Adipocyte (in vitro differentiated cells): Measurements from ENCODE around the gene MBNL2.

Source experiments
- DNase-seq: peaks from one replicate; pipeline ENCODE4 v3.0.0-alpha.2; 2015; ENCODE audit warnings: low read depth
- H3K27me3 ChIP-seq: replicated peaks from 2 replicates; pipeline ENCODE4 v1.7.0; 2013; ENCODE audit warnings: mild to moderate bottlenecking, low read length, moderate library complexity; ENCODE audit not compliant: control insufficient read depth, insufficient read depth
- H3K36me3 ChIP-seq: 2 replicates; pipeline ENCODE4 v1.7.0; 2013; ENCODE audit warnings: low read length, mild to moderate bottlenecking, moderate library complexity; ENCODE audit not compliant: control insufficient read depth, insufficient read depth, severe bottlenecking
- H3K4me1 ChIP-seq: 2 replicates; pipeline ENCODE4 v1.7.0; 2013; ENCODE audit warnings: mild to moderate bottlenecking, low read length, moderate library complexity; ENCODE audit not compliant: control insufficient read depth, insufficient read depth
- H3K4me3 ChIP-seq: 2 replicates; pipeline ENCODE4 v1.7.0; 2013; ENCODE audit warnings: mild to moderate bottlenecking, low read length, moderate library complexity
- H3K9ac ChIP-seq: 2 replicates; pipeline ENCODE4 v1.7.0; 2013; ENCODE audit warnings: mild to moderate bottlenecking, low read length, moderate library complexity
- H3K9me3 ChIP-seq: 2 replicates; pipeline ENCODE4 v1.7.0; 2013; ENCODE audit warnings: mild to moderate bottlenecking, low read length, moderate library complexity; ENCODE audit not compliant: control insufficient read depth

The MBNL2 gene

GRCh38 chr13:97308735-97309429, 86.7 kb downstream of the MBNL2 start:
- Histone ChIP-seq H3K9me3 (no peaks in the 10 kb centered on the region), H3K27me3 (no peaks in the 10 kb centered on the region), H3K9ac (peak overlapping the region; percentile 10), H3K36me3 (peaks cover 2% of the 10 kb centered on the region), H3K4me1 (peaks cover 31% of the 10 kb centered on the region), H3K4me3 (no peak overlapping the region)
- DNase-seq = peak; percentile 25

- DNase-seq = no peak
- no peak overlapping the region for H3K4me3 ChIP-seq
- H3K27me3 ChIP-seq = no peaks in the 10 kb centered on the region
- H3K9me3 ChIP-seq = no peaks in the 10 kb centered on the region
- peaks cover 31% of the 10 kb centered on the region for H3K4me1 ChIP-seq
- H3K36me3 ChIP-seq = peaks cover 3% of the 10 kb centered on the region
- H3K9ac ChIP-seq = no peak overlapping the region
These were observed 88.8 kb downstream of the MBNL2 start for GRCh38 chr13:97310809-97311436.

- no peak overlapping the region for H3K9ac ChIP-seq
- H3K9me3 ChIP-seq = no peaks in the 10 kb centered on the region
- H3K4me1 ChIP-seq = peaks cover 25% of the 10 kb centered on the region
- peaks cover 7% of the 10 kb centered on the region for H3K36me3 ChIP-seq
- H3K27me3 ChIP-seq = no peaks in the 10 kb centered on the region
- DNase-seq = no peak
- H3K4me3 ChIP-seq = no peak overlapping the region
These were observed 89.8 kb downstream of the MBNL2 start for GRCh38 chr13:97311956-97312355.

GRCh38 chr13:97313551-97314260, 91.6 kb downstream of the MBNL2 start:
- H3K4me3 ChIP-seq = no peak overlapping the region
- DNase-seq = no peak
- H3K4me1 ChIP-seq = peaks cover 8% of the 10 kb centered on the region
- peaks cover 7% of the 10 kb centered on the region for H3K36me3 ChIP-seq
- H3K9me3 ChIP-seq = no peaks in the 10 kb centered on the region
- no peaks in the 10 kb centered on the region for H3K27me3 ChIP-seq
- no peak overlapping the region for H3K9ac ChIP-seq

GRCh38 chr13:97316390-97316789, 94.3 kb downstream of the MBNL2 start:
- Histone ChIP-seq H3K9me3 (no peaks in the 10 kb centered on the region), H3K27me3 (no peaks in the 10 kb centered on the region), H3K4me3 (no peak overlapping the region), H3K4me1 (peaks cover 6% of the 10 kb centered on the region), H3K36me3 (peaks cover 7% of the 10 kb centered on the region), H3K9ac (no peak overlapping the region)
- DNase-seq = no peak

- peaks cover 10% of the 10 kb centered on the region for H3K4me1 ChIP-seq
- H3K36me3 ChIP-seq = peaks cover 7% of the 10 kb centered on the region
- no peak overlapping the region for H3K4me3 ChIP-seq
- no peaks in the 10 kb centered on the region for H3K27me3 ChIP-seq
- H3K9me3 ChIP-seq = no peaks in the 10 kb centered on the region
- no peak overlapping the region for H3K9ac ChIP-seq
- DNase-seq = no peak
These were observed 95.8 kb downstream of the MBNL2 start for GRCh38 chr13:97317933-97318332.

GRCh38 chr13:97318532-97318931, 96.4 kb downstream of the MBNL2 start:
- Histone ChIP-seq H3K9ac (no peak overlapping the region), H3K9me3 (no peaks in the 10 kb centered on the region), H3K4me3 (no peak overlapping the region), H3K36me3 (peaks cover 7% of the 10 kb centered on the region), H3K27me3 (no peaks in the 10 kb centered on the region), H3K4me1 (peaks cover 15% of the 10 kb centered on the region)
- DNase-seq = no peak

- H3K9me3 ChIP-seq = no peaks in the 10 kb centered on the region
- no peak for DNase-seq
- no peak overlapping the region for H3K4me3 ChIP-seq
- H3K27me3 ChIP-seq = no peaks in the 10 kb centered on the region
- peaks cover 18% of the 10 kb centered on the region for H3K4me1 ChIP-seq
- H3K9ac ChIP-seq = no peak overlapping the region
- peaks cover 7% of the 10 kb centered on the region for H3K36me3 ChIP-seq
These were observed 97.1 kb downstream of the MBNL2 start for GRCh38 chr13:97319113-97319720.

GRCh38 chr13:97321101-97321500, 99.0 kb downstream of the MBNL2 start:
- no peak overlapping the region for H3K9ac ChIP-seq
- no peaks in the 10 kb centered on the region for H3K9me3 ChIP-seq
- no peak overlapping the region for H3K4me3 ChIP-seq

GRCh38 chr13:97321616-97322321, 99.6 kb downstream of the MBNL2 start:
- Histone ChIP-seq H3K27me3 (no peaks in the 10 kb centered on the region), H3K9me3 (no peaks in the 10 kb centered on the region), H3K36me3 (no peaks in the 10 kb centered on the region), H3K4me3 (no peak overlapping the region), H3K9ac (no peak overlapping the region), H3K4me1 (peaks cover 19% of the 10 kb centered on the region)
- no peak for DNase-seq

More at GRCh38 chr13:97321101-97321500, 99.0 kb downstream of the MBNL2 start:
- no peaks in the 10 kb centered on the region for H3K27me3 ChIP-seq
- peaks cover 19% of the 10 kb centered on the region for H3K4me1 ChIP-seq
- DNase-seq = no peak
- H3K36me3 ChIP-seq = peaks cover 4% of the 10 kb centered on the region
